ENCODE measurements around the gene KIRREL1.

KIRREL1 gene

GRCh38 chr1:158149175-158149574, 155.7 kb downstream of the KIRREL1 start:
- no peak for DNase-seq
